ENCODE data around the gene LILRA6. TPM values are rescaled to one million over a fixed set of nuclear protein-coding genes. Genes with fewer than 3 reads are reported as not detected.
"Not testable (repeated sequence)": the region's sequence is repeated elsewhere in the genome, so short reads cannot be mapped to it uniquely, and the experiment has no call there.

LILRA6 gene
- total RNA-seq, 1 experiment from 2014 or later, result not detected

GRCh38 chr19:54196536-54196935 is 46.1 kb downstream of the LILRA6 start:
- H3K9me3 Mint-ChIP-seq (ENCODE audit: unreplicated experiment), result no peaks in the 10 kb centered on the region
- TF ChIP-seq, protein P1, sequence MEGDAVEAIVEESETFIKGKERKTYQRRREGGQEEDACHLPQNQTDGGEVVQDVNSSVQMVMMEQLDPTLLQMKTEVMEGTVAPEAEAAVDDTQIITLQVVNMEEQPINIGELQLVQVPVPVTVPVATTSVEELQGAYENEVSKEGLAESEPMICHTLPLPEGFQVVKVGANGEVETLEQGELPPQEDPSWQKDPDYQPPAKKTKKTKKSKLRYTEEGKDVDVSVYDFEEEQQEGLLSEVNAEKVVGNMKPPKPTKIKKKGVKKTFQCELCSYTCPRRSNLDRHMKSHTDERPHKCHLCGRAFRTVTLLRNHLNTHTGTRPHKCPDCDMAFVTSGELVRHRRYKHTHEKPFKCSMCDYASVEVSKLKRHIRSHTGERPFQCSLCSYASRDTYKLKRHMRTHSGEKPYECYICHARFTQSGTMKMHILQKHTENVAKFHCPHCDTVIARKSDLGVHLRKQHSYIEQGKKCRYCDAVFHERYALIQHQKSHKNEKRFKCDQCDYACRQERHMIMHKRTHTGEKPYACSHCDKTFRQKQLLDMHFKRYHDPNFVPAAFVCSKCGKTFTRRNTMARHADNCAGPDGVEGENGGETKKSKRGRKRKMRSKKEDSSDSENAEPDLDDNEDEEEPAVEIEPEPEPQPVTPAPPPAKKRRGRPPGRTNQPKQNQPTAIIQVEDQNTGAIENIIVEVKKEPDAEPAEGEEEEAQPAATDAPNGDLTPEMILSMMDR (IDR thresholded peaks at IDR 0.05; ENCODE audit: unreplicated experiment), result no peak
- BruUV-seq (replicated peaks), result no TSS peak

GRCh38 chr19:54194463-54194862 is 48.1 kb downstream of the LILRA6 start:
- not testable (repeated sequence) for DNase-seq (ENCODE audit: unreplicated experiment); H3K4me3 Mint-ChIP-seq (ENCODE audit: unreplicated experiment); H3K27me3 Mint-ChIP-seq (ENCODE audit: insufficient read depth, unreplicated experiment); H3K9me3 Mint-ChIP-seq (ENCODE audit: unreplicated experiment); BruUV-seq (replicated peaks); H3K27ac Mint-ChIP-seq (ENCODE audit: low read depth, unreplicated experiment)
- Mint-ChIP-seq H3K4me1 (ENCODE audit: insufficient read depth, unreplicated experiment) (peaks cover 11% of the 10 kb centered on the region), H3K36me3 (ENCODE audit: insufficient read depth, unreplicated experiment) (peaks cover 57% of the 10 kb centered on the region)
- intact Hi-C loops (cut with micrococcal nuclease), result loop anchor here (5.0 kb wide), 1 partner anchor 1413 kb away; the partner anchor contains the start of gene ZNF865
- POLR2A ChIA-PET, result interaction anchor here (0.6 to 9.1 kb wide), 2 partner anchors 10 to 1272 kb away, joined by 3 to 324 read pairs; partner anchors contain the start of gene RPS9
- CTCF ChIA-PET, result interaction anchor here (0.6 to 0.9 kb wide), 2 partner anchors 21 to 249 kb away, joined by 3 to 4 read pairs; no protein-coding TSS in a partner anchor

More at GRCh38 chr19:54196536-54196935, 46.1 kb downstream of the LILRA6 start:
- ChIA-PET CTCF (no interaction called here), POLR2A (interaction anchor here (0.9 to 1.0 kb wide), 3 partner anchors 12 to 23 kb away, joined by 3 to 6 read pairs (median 4); partner anchors contain the start of gene TMC4)
- peak overlapping the region; percentile 47 for H3K27ac Mint-ChIP-seq (ENCODE audit: low read depth, unreplicated experiment)
- peaks cover 11% of the 10 kb centered on the region for H3K4me1 Mint-ChIP-seq (ENCODE audit: insufficient read depth, unreplicated experiment)
- no peak for DNase-seq (ENCODE audit: unreplicated experiment)
- H3K36me3 Mint-ChIP-seq (ENCODE audit: insufficient read depth, unreplicated experiment), result peaks cover 54% of the 10 kb centered on the region
- no peaks in the 10 kb centered on the region for H3K27me3 Mint-ChIP-seq (ENCODE audit: insufficient read depth, unreplicated experiment)
- H3K4me3 Mint-ChIP-seq (ENCODE audit: unreplicated experiment), result no peak overlapping the region
- intact Hi-C loops (cut with micrococcal nuclease), result no loop called here

GRCh38 chr19:54193011-54193410 is 49.6 kb downstream of the LILRA6 start:
- CTCF ChIA-PET, result interaction anchor here (0.7 kb wide), 1 partner anchor 15 kb away, joined by 3 read pairs; no protein-coding TSS in a partner anchor
- POLR2A ChIA-PET, result interaction anchor here (9.1 kb wide), 1 partner anchor 11 kb away, joined by 324 read pairs; the partner anchor contains the start of gene RPS9
- Mint-ChIP-seq H3K9me3 (ENCODE audit: unreplicated experiment) (no peaks in the 10 kb centered on the region), H3K36me3 (ENCODE audit: insufficient read depth, unreplicated experiment) (peaks cover 57% of the 10 kb centered on the region), H3K4me1 (ENCODE audit: insufficient read depth, unreplicated experiment) (peaks cover 11% of the 10 kb centered on the region), H3K4me3 (ENCODE audit: unreplicated experiment) (peak overlapping the region; percentile 85), H3K27me3 (ENCODE audit: insufficient read depth, unreplicated experiment) (no peaks in the 10 kb centered on the region), H3K27ac (ENCODE audit: low read depth, unreplicated experiment) (no peak overlapping the region)
- BruUV-seq (replicated peaks), result no TSS peak
- no peak for DNase-seq (ENCODE audit: unreplicated experiment)
- TF ChIP-seq, protein P1 (IDR thresholded peaks at IDR 0.05; ENCODE audit: unreplicated experiment), result no peak
- intact Hi-C loops (cut with micrococcal nuclease), result loop anchor here (5.0 kb wide), 1 partner anchor 1414 kb away; the partner anchor contains the start of gene ZNF865

DNA sequence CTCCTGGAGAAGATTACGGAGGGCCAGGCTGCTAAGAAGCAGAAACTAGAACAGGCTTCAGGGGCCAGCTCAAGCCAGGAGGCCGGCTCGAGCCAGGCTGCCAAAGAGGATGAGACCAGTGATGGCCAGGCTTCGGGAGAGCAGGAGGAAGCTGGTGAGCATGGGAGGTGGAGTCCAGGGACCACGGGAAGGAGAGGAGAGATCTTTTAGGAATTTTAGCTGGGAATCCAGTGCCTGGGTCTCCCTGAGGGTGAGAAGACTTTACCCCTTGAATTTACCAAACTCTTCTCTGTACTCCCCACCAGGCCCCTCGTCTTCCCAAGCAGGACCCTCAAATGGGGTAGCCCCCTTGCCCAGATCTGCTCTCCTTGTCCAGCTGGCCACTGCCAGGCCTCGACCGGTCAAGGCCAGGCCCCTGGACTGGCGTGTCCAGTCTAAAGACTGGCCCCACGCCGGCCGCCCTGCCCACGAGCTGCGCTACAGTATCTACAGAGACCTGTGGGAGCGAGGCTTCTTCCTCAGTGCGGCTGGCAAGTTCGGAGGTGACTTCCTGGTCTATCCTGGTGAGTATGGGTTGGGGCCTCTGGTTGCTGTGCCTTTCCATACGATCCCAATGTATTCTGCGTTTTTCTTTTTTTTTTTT is 50.7 kb downstream of the LILRA6 start:
- Mint-ChIP-seq H3K27ac (ENCODE audit: low read depth, unreplicated experiment) (peak overlapping the region; percentile 100), H3K9me3 (ENCODE audit: unreplicated experiment) (no peaks in the 10 kb centered on the region), H3K4me1 (ENCODE audit: insufficient read depth, unreplicated experiment) (peaks cover 16% of the 10 kb centered on the region), H3K4me3 (ENCODE audit: unreplicated experiment) (peak overlapping the region; percentile 85), H3K36me3 (ENCODE audit: insufficient read depth, unreplicated experiment) (peaks cover 57% of the 10 kb centered on the region), H3K27me3 (ENCODE audit: insufficient read depth, unreplicated experiment) (no peaks in the 10 kb centered on the region)
- intact Hi-C loops (cut with micrococcal nuclease), result loop anchor here (5.0 kb wide), 1 partner anchor 1415 kb away; the partner anchor contains the start of gene ZNF865
- ChIA-PET CTCF (interaction anchor here (0.5 to 0.7 kb wide), 5 partner anchors 16 to 88 kb away, joined by 3 to 4 read pairs (median 3); no protein-coding TSS in a partner anchor), POLR2A (interaction anchor here (0.7 to 9.1 kb wide), 7 partner anchors 10 to 257 kb away, joined by 3 to 324 read pairs (median 4); partner anchors contain the start of genes CNOT3, LENG8 and RPS9)
- no peak for DNase-seq (ENCODE audit: unreplicated experiment)
- TF ChIP-seq, protein P1 (IDR thresholded peaks at IDR 0.05; ENCODE audit: unreplicated experiment), result no peak
- BruUV-seq (replicated peaks), result no TSS peak

All from MCF 10A (cell line).